Hepatocyte (in vitro differentiated cells): Measurements from ENCODE around the gene GAL3ST2. TPM values are rescaled to one million over a fixed set of nuclear protein-coding genes. Genes with fewer than 3 reads are reported as not detected.

Source experiments
- DNase-seq: peaks from one replicate; pipeline ENCODE4 v3.0.0-alpha.2; 2016; ENCODE audit warnings: low spot score
- H2AFZ ChIP-seq: fragments of 200-600 bp; sonication (generic); 2 replicates; pipeline ENCODE4 v1.6.0; 2016; ENCODE audit warnings: antibody characterized with exemption, mild to moderate bottlenecking
- H3K27ac ChIP-seq: fragments of 200-600 bp; sonication (generic); 2 replicates; pipeline ENCODE4 v1.5.1; 2016; ENCODE audit warnings: mild to moderate bottlenecking
- H3K27me3 ChIP-seq: fragments of 200-600 bp; sonication (generic); 2 replicates; pipeline ENCODE4 v1.6.1; 2016
- H3K36me3 ChIP-seq: fragments of 200-600 bp; sonication (generic); replicated peaks from 2 replicates; pipeline ENCODE4 v1.5.1; 2016; ENCODE audit warnings: low read depth; ENCODE audit not compliant: insufficient read depth
- H3K4me1 ChIP-seq: fragments of 200-600 bp; sonication (generic); 2 replicates; pipeline ENCODE4 v1.5.1; 2016; ENCODE audit warnings: mild to moderate bottlenecking, moderate library complexity; ENCODE audit not compliant: insufficient read depth
- H3K4me2 ChIP-seq: fragments of 200-600 bp; sonication (generic); 2 replicates; pipeline ENCODE4 v1.6.0; 2016
- H3K4me3 ChIP-seq: fragments of 200-600 bp; sonication (generic); 2 replicates; pipeline ENCODE4 v1.5.1; 2016; ENCODE audit warnings: mild to moderate bottlenecking
- H3K79me2 ChIP-seq: fragments of 200-600 bp; sonication (generic); 2 replicates; pipeline ENCODE4 v1.6.0; 2017; ENCODE audit warnings: mild to moderate bottlenecking
- H3K9me2 ChIP-seq: fragments of 200-600 bp; sonication (generic); replicated peaks from 2 replicates; pipeline ENCODE4 v1.6.0; 2017; ENCODE audit warnings: mild to moderate bottlenecking; ENCODE audit not compliant: insufficient read depth
- H3K9me3 ChIP-seq: fragments of 200-600 bp; sonication (generic); 2 replicates; pipeline ENCODE4 v1.5.1; 2016; ENCODE audit warnings: low read depth, mild to moderate bottlenecking
- H4K20me1 ChIP-seq: fragments of 200-600 bp; sonication (generic); 2 replicates; pipeline ENCODE4 v1.6.0; 2016; ENCODE audit warnings: mild to moderate bottlenecking; ENCODE audit not compliant: insufficient read depth, poor library complexity, severe bottlenecking
- EZH2 ChIP-seq: fragments of 200-600 bp; sonication (generic); IDR thresholded peaks from 2 replicates; pipeline ENCODE4 v1.6.1; 2016; ENCODE audit warnings: antibody characterized with exemption, mild to moderate bottlenecking, borderline replicate concordance
- EZH2phosphoT487 ChIP-seq: fragments of 200-600 bp; sonication (generic); IDR thresholded peaks from one replicate; pipeline ENCODE4 v1.6.1; 2018; ENCODE audit warnings: antibody characterized with exemption, mild to moderate bottlenecking, low read depth, moderate library complexity; ENCODE audit not compliant: unreplicated experiment, severe bottlenecking
- WGBS: methylation state at CpG from one replicate; pipeline ENCODE4 v1.1.6; 2016; ENCODE audit warnings: low lambda C conversion rate; ENCODE audit errors: missing lambda C conversion rate; 5-methylcytosine and 5-hydroxymethylcytosine counted together
- polyA plus RNA-seq: library from polyadenylated mRNA; unstranded; fragments of >200 nt; fragmentation: Nextera tagmentation; extraction: Ambion mirVana; gene quantifications from 2 replicates; pipeline ENCODE4 v1.2.1, GENCODE V29; 2016
- total RNA-seq: library from RNA; depleted of rRNA; stranded (reverse); fragments of >200 nt; gene quantifications from 2 replicates; pipeline ENCODE4 v1.2.3, GENCODE V29; 2014
- TF ChIP-seq, protein P1 (sequence below): fragments of 200-600 bp; sonication (generic); IDR thresholded peaks from 2 replicates; pipeline ENCODE4 v1.5.1; 2016; ENCODE audit warnings: antibody characterized with exemption, mild to moderate bottlenecking; ENCODE audit not compliant: poor library complexity

The GAL3ST2 gene
- total and polyA plus RNA-seq, 2 experiments from 2014 or later, result 0.53 TPM; not detected in 1

DNA sequence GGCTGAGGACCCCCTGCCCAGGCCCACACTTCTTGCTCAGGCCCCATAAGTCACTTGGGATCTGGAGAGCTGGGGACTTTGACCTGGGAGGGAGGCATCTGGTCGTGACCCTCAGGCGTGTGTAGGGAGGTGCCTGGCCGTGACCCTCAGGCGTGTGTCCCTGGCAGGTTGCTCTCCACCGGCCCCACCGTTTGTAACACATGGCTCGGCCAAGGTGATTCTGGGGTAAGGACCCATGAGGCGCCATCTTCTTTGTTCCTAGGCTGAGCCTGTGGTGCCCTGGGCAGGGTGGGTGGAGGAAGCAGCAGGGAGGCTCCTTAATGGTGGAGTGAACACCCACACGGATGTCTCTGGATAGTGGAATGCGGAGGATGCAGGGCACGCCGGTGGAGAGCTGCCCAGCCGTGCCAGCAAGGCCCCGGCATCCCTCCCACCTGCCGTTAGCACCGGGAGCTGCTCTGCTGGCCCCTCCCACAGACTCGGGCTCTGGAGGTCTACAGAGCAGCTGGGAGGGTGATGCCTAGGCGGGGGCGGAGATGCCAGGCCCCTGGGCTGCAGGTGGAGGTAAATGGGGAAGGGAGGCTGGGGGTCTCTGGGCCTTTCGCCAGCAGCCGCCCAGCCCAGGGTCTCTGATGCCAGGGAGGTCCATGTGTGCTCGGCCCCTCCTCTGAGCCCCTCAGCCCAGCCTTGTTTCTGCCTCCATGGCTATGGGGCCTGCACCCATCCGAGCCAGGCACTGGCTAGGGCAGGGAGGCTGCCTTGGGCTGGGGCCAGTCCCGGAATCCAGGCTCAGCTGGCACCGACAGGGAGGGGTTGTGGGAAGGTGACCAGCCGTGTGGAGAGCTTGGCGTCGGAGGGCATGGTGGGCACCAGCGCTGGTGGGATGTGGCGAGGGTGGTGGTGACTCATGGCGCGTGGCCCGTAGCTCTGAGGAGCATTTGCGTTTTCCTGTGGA is 1.1 kb upstream of the GAL3ST2 start:
- no peak overlapping the region for H3K27ac ChIP-seq
- H3K9me2 ChIP-seq, result no peaks in the 10 kb centered on the region
- no peak for DNase-seq

DNA sequence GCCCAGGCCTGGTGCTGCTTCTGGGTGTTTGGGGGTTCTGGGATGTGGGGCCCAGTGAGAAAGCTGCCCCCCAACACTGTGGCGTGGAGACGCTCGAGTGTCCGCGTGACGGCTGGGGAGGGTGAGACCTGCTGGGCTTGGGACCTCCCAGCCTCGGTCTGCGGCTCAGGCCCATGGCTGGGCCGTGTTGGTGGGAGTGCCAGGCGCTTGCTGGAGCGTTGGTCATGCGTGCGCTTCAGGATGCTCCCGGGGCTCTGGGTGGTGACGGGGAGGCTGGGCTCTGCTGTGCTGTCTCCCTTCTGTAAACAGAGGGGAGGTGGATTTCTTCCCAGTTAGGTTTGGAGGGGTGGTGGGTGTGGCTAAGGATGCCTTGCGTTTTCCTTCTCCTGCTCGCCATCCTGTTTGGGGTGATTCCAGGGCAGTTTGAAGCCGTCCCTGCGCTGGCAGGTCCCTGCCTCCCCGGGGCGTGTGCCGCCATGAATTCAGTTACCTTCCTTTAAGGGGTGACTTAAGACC is 606 bp downstream of the GAL3ST2 start:
- WGBS, result 87% methylated on average over 21 of the region's 22 CpGs
- Histone ChIP-seq H4K20me1 (no peaks in the 10 kb centered on the region), H3K36me3 (no peaks in the 10 kb centered on the region), H3K9me2 (no peaks in the 10 kb centered on the region), H3K4me2 (no peak overlapping the region), H3K4me3 (no peak overlapping the region), H3K9me3 (peaks cover 8% of the 10 kb centered on the region), H2AFZ (no peak overlapping the region), H3K79me2 (no peaks in the 10 kb centered on the region), H3K27me3 (no peaks in the 10 kb centered on the region), H3K27ac (no peak overlapping the region), H3K4me1 (no peaks in the 10 kb centered on the region)
- DNase-seq, result no peak
- TF ChIP-seq EZH2phosphoT487, result no peak
- TF ChIP-seq, protein P1, sequence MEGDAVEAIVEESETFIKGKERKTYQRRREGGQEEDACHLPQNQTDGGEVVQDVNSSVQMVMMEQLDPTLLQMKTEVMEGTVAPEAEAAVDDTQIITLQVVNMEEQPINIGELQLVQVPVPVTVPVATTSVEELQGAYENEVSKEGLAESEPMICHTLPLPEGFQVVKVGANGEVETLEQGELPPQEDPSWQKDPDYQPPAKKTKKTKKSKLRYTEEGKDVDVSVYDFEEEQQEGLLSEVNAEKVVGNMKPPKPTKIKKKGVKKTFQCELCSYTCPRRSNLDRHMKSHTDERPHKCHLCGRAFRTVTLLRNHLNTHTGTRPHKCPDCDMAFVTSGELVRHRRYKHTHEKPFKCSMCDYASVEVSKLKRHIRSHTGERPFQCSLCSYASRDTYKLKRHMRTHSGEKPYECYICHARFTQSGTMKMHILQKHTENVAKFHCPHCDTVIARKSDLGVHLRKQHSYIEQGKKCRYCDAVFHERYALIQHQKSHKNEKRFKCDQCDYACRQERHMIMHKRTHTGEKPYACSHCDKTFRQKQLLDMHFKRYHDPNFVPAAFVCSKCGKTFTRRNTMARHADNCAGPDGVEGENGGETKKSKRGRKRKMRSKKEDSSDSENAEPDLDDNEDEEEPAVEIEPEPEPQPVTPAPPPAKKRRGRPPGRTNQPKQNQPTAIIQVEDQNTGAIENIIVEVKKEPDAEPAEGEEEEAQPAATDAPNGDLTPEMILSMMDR, result no peak
- no peak for TF ChIP-seq EZH2

More for the DNA sequence above, 1.1 kb upstream of the GAL3ST2 start:
- no peaks in the 10 kb centered on the region for H3K36me3 ChIP-seq
- 85% methylated on average over 34 of the region's 34 CpGs for WGBS
- H2AFZ ChIP-seq, result no peak overlapping the region
- no peaks in the 10 kb centered on the region for H3K9me3 ChIP-seq
- no peak overlapping the region for H3K4me3 ChIP-seq
- no peak overlapping the region for H3K4me2 ChIP-seq
- H3K79me2 ChIP-seq, result no peaks in the 10 kb centered on the region
- H3K4me1 ChIP-seq, result peaks cover 15% of the 10 kb centered on the region
- TF ChIP-seq EZH2 (no peak), EZH2phosphoT487 (no peak)
- TF ChIP-seq, protein P1, result no peak
- H3K27me3 ChIP-seq, result no peaks in the 10 kb centered on the region
- no peaks in the 10 kb centered on the region for H4K20me1 ChIP-seq

DNA sequence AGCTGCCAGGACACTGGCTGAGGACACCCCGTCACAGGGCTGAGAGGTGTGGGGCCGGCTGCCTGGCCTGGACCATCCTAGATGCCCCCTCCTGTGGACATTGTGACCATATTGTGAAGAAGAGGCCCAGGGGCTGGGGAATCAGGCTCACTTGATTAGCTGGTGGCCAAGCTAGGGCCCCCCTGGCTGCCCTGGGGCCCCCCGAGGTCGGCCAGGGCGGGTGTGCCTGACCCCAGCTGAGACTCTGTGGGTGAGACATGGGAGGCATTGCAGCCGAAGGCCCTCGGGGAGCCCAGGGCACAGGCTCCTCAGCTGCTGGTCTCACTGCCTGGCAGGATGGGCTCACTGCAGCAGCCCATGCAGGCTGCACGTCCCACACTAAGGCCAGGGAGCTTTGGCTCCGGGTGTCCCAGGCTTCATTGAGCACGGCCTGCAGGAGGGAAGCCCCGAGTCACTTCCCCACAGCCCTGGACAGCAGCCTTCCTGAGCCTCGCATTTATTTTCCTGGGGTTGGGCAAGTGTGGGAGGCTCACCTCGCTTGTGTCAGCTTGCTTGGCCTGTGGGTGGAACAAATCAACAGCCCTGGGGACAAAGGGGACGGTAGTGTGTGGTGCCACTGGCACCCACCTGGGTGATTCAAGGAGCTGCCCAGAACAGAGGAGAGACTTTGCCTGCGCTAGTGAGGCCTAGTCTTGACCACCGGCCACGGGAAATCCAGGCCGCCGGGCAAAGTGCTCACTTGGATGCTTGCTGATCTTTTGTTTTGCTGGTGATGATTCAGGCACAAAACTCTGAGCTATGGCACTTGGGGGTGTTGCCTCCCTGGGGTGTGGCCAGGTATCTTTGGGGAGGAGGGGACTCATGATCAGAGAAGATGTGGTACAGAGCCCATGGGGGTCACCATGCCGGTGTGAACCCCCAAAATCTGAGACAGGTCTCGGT is 1.3 kb downstream of the GAL3ST2 start:
- no peaks in the 10 kb centered on the region for H3K36me3 ChIP-seq
- H4K20me1 ChIP-seq, result no peaks in the 10 kb centered on the region
- H3K27me3 ChIP-seq, result no peaks in the 10 kb centered on the region
- peaks cover 8% of the 10 kb centered on the region for H3K9me3 ChIP-seq
- no peak overlapping the region for H3K4me3 ChIP-seq
- H3K9me2 ChIP-seq, result no peaks in the 10 kb centered on the region
- no peak for DNase-seq
- no peak overlapping the region for H2AFZ ChIP-seq
- H3K4me1 ChIP-seq, result no peaks in the 10 kb centered on the region
- TF ChIP-seq, protein P1, result no peak
- TF ChIP-seq EZH2phosphoT487 (no peak), EZH2 (no peak)
- H3K27ac ChIP-seq, result no peak overlapping the region
- H3K4me2 ChIP-seq, result no peak overlapping the region
- 90% methylated on average over 21 of the region's 21 CpGs for WGBS
- H3K79me2 ChIP-seq, result no peaks in the 10 kb centered on the region
